HFF-Myc (cell line): Measurements from ENCODE around the gene PTGR1.

Source experiments
- DNase-seq: peaks from one replicate; pipeline ENCODE4 v3.0.0-alpha.2; 2011; ENCODE audit warnings: low read depth; ENCODE audit errors: extremely low read depth
- H3K4me3 ChIP-seq: replicated peaks from 2 replicates; pipeline ENCODE4 v1.5.1; 2011; ENCODE audit warnings: low read depth, mild to moderate bottlenecking, control low read depth, low read length
- CTCF ChIP-seq: IDR thresholded peaks from 2 replicates; pipeline ENCODE4 v1.5.1; 2012; ENCODE audit warnings: mild to moderate bottlenecking, low read depth, low read length, control low read depth; ENCODE audit errors: missing control alignments

Gene PTGR1

GRCh38 chr9:111615928-111616327, 16.5 kb upstream of the PTGR1 start:
- TF ChIP-seq CTCF, result no peak
- DNase-seq, result no peak
- H3K4me3 ChIP-seq, result no peak overlapping the region

- TF ChIP-seq CTCF, result no peak
- DNase-seq, result no peak
These were observed 14.1 kb upstream of the PTGR1 start for GRCh38 chr9:111613436-111614040.

GRCh38 chr9:111610845-111611244, 11.4 kb upstream of the PTGR1 start:
- H3K4me3 ChIP-seq, result no peak overlapping the region
- DNase-seq, result no peak
- TF ChIP-seq CTCF, result no peak

More at GRCh38 chr9:111613436-111614040, 14.1 kb upstream of the PTGR1 start:
- H3K4me3 ChIP-seq, result no peak overlapping the region

GRCh38 chr9:111610149-111610548, 10.7 kb upstream of the PTGR1 start:
- DNase-seq, result no peak
- H3K4me3 ChIP-seq, result no peak overlapping the region
- no peak for TF ChIP-seq CTCF

- no peak for TF ChIP-seq CTCF
- DNase-seq, result no peak
- H3K4me3 ChIP-seq, result no peak overlapping the region
These were observed 5.7 kb upstream of the PTGR1 start for GRCh38 chr9:111605041-111605559.

GRCh38 chr9:111604054-111604615, 4.7 kb upstream of the PTGR1 start:
- no peak overlapping the region for H3K4me3 ChIP-seq
- no peak for DNase-seq
- no peak for TF ChIP-seq CTCF
